GM13976 (cell line): Measurements from ENCODE around the gene DDAH1.

Experiments used
- DNase-seq: peaks from one replicate; pipeline ENCODE4 v3.0.0; 2012; ENCODE audit warnings: low spot score
- in situ Hi-C: fragments of 300-500 bp; cut with MboI; formaldehyde crosslinking; loops from one replicate; pipeline ENCODE4 v1.12.0; 2022; ENCODE audit warnings: low sequenced_read_pairs, mixed read lengths, inconsistent platforms; ENCODE audit not compliant: unreplicated experiment
- TF ChIP-seq, protein P1 (sequence below): IDR thresholded peaks from 2 replicates; pipeline ENCODE4 v1.5.1; 2012; ENCODE audit warnings: borderline replicate concordance, mild to moderate bottlenecking; ENCODE audit not compliant: insufficient read depth; ENCODE audit errors: extremely low read depth, missing control alignments, control extremely low read depth

The DDAH1 gene

DNA sequence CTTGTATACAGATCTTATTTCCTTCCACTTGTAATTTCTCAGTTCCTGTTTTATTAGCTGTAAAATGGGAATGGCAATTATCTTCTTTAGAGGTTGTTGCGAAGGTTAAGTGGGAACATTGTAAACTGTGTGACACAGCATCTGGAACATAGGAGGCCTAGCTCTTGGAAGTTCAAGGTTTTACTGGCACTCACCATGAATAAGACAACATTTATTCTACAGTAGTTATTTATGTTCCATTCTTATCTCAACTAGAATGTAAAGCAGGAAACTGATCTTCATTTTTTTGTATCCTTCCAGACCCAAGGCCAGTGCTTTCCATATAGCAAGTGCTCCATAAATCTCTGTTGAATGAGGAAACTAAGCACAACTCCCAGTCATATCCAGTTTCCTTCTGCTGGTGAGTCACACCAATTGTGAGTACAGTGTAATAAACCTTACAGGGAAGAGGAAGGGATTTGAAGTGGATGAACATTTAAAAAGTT, 189.9 kb downstream of the DDAH1 start:
- TF ChIP-seq, protein P1, sequence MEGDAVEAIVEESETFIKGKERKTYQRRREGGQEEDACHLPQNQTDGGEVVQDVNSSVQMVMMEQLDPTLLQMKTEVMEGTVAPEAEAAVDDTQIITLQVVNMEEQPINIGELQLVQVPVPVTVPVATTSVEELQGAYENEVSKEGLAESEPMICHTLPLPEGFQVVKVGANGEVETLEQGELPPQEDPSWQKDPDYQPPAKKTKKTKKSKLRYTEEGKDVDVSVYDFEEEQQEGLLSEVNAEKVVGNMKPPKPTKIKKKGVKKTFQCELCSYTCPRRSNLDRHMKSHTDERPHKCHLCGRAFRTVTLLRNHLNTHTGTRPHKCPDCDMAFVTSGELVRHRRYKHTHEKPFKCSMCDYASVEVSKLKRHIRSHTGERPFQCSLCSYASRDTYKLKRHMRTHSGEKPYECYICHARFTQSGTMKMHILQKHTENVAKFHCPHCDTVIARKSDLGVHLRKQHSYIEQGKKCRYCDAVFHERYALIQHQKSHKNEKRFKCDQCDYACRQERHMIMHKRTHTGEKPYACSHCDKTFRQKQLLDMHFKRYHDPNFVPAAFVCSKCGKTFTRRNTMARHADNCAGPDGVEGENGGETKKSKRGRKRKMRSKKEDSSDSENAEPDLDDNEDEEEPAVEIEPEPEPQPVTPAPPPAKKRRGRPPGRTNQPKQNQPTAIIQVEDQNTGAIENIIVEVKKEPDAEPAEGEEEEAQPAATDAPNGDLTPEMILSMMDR: no peak
- no peak for DNase-seq
- in situ Hi-C loops: no loop called here

DNA sequence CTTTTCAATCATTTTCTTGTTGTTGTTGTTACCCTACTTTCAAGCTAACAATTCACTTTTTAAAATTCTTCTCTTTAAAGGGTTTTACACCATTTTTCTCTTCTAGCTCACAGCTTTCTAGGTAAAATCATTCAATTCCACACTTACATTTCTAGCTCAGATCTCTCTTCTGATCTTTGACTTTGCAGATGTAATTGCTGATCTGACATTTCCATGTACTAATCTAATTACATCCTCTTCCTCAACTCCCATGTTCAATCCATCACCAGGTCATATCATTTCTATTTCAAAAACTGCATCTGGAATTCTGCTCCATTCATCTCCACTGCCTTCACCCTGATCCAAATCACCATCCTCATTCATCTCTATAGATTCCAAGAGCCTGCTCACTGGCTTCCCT, 191.6 kb downstream of the DDAH1 start:
- in situ Hi-C loops: no loop called here
- TF ChIP-seq, protein P1: no peak
- no peak for DNase-seq

DNA sequence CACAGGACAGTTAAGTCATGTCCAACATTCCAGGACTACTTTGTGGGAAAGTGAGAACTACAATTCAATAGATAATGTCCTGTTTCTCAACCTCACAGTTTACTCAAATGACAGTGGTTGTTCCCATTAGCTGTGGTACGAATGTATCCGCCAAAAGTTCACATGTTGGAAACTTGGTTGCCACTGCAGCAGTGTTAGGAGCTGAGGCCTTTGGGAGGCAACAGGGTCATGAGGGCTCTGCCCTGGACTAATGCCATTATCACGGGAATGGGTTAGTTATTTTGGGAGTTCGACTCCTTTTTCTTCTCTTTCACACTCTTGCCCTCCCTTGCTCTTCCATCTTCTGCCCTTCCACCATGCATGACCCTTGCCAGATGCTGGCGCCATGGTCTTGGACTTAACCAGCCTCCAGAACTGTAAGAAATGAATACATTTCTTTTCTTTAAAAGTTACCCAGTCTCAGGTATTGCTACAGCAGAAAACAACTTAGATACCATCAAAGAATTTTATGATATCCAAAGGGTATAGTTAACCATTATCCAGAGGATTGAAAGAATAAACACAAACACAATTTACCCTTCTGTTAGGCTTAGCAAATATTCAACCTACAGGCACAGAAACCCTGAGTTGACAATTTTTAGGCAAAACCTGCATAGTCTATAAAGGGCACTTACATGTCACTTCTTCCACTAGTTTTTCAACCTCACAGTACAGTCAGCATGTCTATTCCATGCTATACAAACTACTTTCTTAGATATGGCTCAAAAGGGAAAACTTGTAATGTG, 196.0 kb downstream of the DDAH1 start:
- DNase-seq: no peak
- in situ Hi-C loops: no loop called here
- TF ChIP-seq, protein P1: no peak
